ENCODE measurements around the gene UBE2F.

DNA sequence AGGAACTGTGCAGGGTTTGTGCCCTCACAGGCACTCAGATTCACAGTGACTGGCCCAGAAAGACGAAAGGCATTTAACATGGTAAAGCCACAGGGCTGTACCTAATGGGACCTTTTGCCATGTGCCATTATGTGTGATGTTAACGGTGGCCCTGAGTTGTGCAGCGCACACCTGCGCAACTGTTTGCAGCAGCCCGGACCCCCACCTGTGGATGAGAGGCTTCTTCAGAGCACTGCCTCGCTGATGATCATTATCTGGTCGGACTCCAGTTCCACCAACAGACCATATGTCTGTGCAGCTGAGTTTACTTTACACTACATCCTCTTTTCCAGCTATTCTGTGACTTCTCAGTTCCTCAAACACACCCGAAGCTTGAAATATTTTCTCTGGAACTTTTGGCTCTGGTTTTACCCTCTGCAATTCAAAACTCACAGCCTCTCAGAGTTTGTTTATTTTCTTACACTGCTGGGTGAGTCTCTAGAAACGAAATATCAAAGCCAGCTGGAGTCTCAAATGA is 35.6 kb upstream of the UBE2F start:
- TF ChIP-seq POLR2A (IDR thresholded peaks at IDR 0.05) = no peak
- TF ChIP-seq, protein P1, sequence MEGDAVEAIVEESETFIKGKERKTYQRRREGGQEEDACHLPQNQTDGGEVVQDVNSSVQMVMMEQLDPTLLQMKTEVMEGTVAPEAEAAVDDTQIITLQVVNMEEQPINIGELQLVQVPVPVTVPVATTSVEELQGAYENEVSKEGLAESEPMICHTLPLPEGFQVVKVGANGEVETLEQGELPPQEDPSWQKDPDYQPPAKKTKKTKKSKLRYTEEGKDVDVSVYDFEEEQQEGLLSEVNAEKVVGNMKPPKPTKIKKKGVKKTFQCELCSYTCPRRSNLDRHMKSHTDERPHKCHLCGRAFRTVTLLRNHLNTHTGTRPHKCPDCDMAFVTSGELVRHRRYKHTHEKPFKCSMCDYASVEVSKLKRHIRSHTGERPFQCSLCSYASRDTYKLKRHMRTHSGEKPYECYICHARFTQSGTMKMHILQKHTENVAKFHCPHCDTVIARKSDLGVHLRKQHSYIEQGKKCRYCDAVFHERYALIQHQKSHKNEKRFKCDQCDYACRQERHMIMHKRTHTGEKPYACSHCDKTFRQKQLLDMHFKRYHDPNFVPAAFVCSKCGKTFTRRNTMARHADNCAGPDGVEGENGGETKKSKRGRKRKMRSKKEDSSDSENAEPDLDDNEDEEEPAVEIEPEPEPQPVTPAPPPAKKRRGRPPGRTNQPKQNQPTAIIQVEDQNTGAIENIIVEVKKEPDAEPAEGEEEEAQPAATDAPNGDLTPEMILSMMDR (IDR thresholded peaks at IDR 0.05) = no peak
